Stomach smooth muscle (tissue), 2 donors: ENCODE data around the gene ACO2.
"Not testable (repeated sequence)": the region's sequence is repeated elsewhere in the genome, so short reads cannot be mapped to it uniquely, and the experiment has no call there.

ENCODE experiments used
- H3K27ac ChIP-seq: one replicate; pipeline ENCODE4 v1.7.0; 2013; ENCODE audit warnings: mild to moderate bottlenecking, low read length, inconsistent platforms
- H3K27me3 ChIP-seq, 2 donors: one replicate each; pipeline ENCODE4 v1.7.0; 2013; ENCODE audit warnings: low read length in 2 of 2; ENCODE audit not compliant: insufficient read depth in 2 of 2, control insufficient read depth in 1 of 2
- H3K36me3 ChIP-seq, 2 donors: one replicate each; pipeline ENCODE4 v1.7.0; 2013; ENCODE audit warnings: low read length in 2 of 2; ENCODE audit not compliant: control insufficient read depth in 2 of 2, insufficient read depth in 2 of 2
- H3K4me1 ChIP-seq: one replicate; pipeline ENCODE4 v1.7.0; 2013; ENCODE audit warnings: low read length; ENCODE audit not compliant: control insufficient read depth, insufficient read depth
- H3K4me3 ChIP-seq, 2 donors: one replicate each; pipeline ENCODE4 v1.7.0; 2013; ENCODE audit warnings: low read length in 2 of 2
- H3K9ac ChIP-seq, 2 donors: one replicate each; pipeline ENCODE4 v1.7.0; 2013; ENCODE audit warnings: low read length in 2 of 2, mild to moderate bottlenecking in 1 of 2
- H3K9me3 ChIP-seq, 2 donors: one replicate each; pipeline ENCODE4 v1.7.0; 2013; ENCODE audit warnings: low read length in 2 of 2; ENCODE audit not compliant: control insufficient read depth in 2 of 2
- donor health status: healthy.
- donor health status: Pancreatic carcinoma.

The ACO2 gene

GRCh38 chr22:41437198-41437597 is 31.7 kb upstream of the ACO2 start:
- peaks cover 26 to 34% of the 10 kb centered on the region in 2 donors for H3K36me3 ChIP-seq
- H3K9me3 ChIP-seq = no peaks in the 10 kb centered on the region
- H3K4me3 ChIP-seq = no peak overlapping the region
- H3K27me3 ChIP-seq = no peaks in the 10 kb centered on the region
- no peak overlapping the region for H3K27ac ChIP-seq
- peaks cover 29% of the 10 kb centered on the region for H3K4me1 ChIP-seq
- no peak overlapping the region for H3K9ac ChIP-seq

DNA sequence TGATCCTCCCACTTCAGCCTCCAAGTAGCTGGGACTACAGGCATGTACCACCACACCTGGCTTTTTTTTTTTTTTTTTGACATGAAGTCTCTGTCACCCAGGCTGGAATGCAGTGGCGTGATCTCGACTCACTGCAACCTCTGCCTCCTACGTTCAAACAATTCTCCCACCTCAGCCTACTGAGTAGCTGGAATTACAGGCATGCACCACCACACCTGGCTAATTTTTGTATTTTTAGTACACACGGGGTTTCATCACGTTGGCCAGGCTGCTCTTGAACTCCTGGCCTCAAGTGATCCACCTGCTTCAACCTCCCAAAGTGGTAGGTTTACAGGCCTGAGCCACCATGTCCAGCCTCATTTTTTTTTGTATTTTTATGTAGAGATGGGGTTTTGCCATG is 28.4 kb upstream of the ACO2 start:
- H3K27me3 ChIP-seq, H3K9ac ChIP-seq, H3K9me3 ChIP-seq, H3K4me3 ChIP-seq, H3K27ac ChIP-seq: not testable (repeated sequence)
- Histone ChIP-seq H3K4me1 (peaks cover 40% of the 10 kb centered on the region), H3K36me3 (peaks cover 18 to 28% of the 10 kb centered on the region in 2 donors)

- Histone ChIP-seq H3K4me3 (no peak overlapping the region), H3K27ac (no peak overlapping the region), H3K9ac (no peak overlapping the region), H3K27me3 (no peaks in the 10 kb centered on the region), H3K9me3 (no peaks in the 10 kb centered on the region), H3K4me1 (peaks cover 34% of the 10 kb centered on the region), H3K36me3 (peaks cover under 1 to 12% of the 10 kb centered on the region in 2 donors)
Measured at GRCh38 chr22:41442240-41442792, 26.6 kb upstream of the ACO2 start.

- H3K9me3 ChIP-seq = no peaks in the 10 kb centered on the region
- peak overlapping the region; percentile 97 to 98 for H3K4me3 ChIP-seq
- H3K27ac ChIP-seq = peak overlapping the region; percentile 99
- H3K36me3 ChIP-seq = peaks cover 0 to 9% of the 10 kb centered on the region in 2 donors
- peak overlapping the region; percentile 82 to 96 for H3K9ac ChIP-seq
- no peaks in the 10 kb centered on the region for H3K27me3 ChIP-seq
- H3K4me1 ChIP-seq = peaks cover 36% of the 10 kb centered on the region
Measured at GRCh38 chr22:41444360-41445128, 24.4 kb upstream of the ACO2 start.

DNA sequence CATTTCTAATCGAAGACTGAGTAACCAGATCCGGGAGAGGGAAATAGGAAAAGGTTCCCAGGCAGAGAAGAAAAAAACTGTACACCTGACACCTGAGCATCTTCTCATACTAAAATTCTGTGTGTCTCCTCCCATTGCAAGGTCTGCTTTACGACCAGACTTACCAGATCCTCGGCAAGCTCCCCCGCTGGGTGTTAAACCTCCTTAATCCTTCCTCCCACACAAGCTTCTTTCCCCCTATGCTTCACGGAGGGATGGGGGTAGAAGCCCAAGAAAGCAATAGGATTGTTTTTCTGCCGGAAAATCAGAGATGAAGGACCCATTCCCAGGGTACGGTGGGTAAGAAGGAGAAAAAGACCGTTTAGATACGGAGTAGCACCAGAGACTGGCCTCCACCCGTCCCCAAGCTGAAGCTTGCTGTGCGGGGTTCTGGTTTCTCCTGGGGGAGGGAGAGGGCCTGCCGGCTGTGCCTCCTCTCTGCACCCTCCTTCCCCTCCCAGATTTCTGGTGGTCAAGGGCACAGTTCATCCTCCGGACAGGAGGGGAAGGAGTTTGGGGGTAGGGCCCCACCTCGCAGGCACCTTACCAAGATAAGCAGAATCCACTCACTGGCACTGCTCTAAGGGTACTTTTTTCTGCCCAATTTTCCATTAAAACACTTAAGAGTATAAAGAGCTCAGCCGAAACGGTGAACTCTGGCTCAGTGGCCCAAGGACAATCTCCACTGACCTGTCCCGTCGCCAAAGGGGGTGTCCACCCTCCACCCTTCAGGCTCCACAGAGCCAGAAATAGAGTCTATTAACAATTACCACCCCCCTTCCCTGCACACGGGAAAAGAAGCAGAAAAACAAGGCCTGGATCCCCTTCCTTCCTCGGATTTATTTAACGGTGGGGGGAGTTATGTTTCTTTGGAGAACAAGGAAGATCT is 23.5 kb upstream of the ACO2 start:
- Histone ChIP-seq H3K9ac (peak overlapping the region; percentile 82 to 96), H3K4me1 (peaks cover 36% of the 10 kb centered on the region), H3K4me3 (peak overlapping the region; percentile 97 to 98), H3K9me3 (no peaks in the 10 kb centered on the region), H3K27me3 (no peaks in the 10 kb centered on the region), H3K36me3 (peaks cover 0 to 7% of the 10 kb centered on the region in 2 donors), H3K27ac (peak overlapping the region; percentile 99)

DNA sequence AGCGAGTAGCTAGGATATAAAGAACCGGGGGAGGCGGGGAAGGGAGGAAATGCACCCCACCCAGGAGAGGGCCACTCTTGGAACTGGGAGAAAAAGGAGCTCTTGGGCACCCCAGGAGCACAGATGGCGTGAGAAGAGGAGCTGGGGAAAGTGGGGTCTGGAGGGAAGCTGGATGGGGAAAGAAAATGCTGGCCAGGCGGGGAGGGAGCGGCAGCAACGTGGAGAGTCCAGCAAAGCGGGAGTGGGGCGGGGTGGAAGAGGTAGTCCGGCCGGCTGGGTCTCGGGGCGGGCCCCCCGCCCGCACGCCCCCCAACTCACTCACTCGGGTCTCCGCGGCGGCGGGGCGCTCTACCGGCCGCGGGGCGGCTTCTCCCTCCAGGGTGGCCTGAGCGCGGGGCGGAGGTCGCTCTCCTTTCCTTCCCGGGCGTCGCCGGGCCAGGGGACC is 22.8 kb upstream of the ACO2 start:
- peaks cover 0 to 7% of the 10 kb centered on the region in 2 donors for H3K36me3 ChIP-seq
- peak overlapping the region; percentile 97 to 98 for H3K4me3 ChIP-seq
- H3K9me3 ChIP-seq = no peaks in the 10 kb centered on the region
- H3K9ac ChIP-seq = peak overlapping the region; percentile 82 to 96
- peaks cover 36% of the 10 kb centered on the region for H3K4me1 ChIP-seq
- H3K27ac ChIP-seq = peak overlapping the region; percentile 99
- no peaks in the 10 kb centered on the region for H3K27me3 ChIP-seq

DNA sequence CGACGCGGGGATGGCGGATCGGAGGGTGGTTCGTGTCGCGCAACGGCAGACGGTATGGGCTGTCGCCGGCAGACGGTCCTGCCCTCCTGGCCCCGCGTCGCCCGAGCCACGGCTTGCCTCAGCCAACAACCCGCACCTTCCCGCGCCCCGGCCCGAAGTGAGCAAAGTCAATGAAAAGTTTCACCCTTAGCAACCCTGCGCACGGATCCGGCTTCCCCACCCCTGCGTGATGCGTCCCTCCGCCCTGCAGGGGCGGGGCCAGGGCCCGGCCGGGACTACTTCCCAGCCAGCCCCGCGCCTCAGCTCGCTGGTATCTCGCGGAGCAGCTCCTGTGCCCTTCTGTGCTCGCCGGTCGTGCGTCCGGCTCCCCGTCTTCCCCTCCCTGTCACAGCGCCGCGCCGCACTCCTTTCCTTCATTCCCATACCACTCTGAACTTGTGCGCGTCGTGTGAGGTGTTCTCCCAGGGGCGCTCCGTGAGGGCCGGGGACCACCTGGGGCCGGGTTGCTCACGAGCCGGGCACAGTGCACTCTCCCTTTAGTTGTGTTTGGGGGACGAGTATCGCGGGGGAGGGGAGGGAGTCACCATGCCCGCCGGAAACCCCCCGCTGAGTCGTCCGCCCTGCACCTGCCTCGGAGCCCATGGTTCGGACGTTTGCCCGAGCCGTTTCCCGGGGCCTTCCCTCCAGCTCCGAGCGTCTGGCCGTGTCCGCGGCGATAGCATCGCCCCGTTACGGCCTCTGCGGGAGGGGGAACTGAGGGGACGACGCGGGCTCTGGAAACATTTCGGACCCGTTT is 22.1 kb upstream of the ACO2 start, which contains the start of gene TOB2:
Gene TOB2, minus strand, starts transcription at position 163 of the 796 bp plus-strand sequence. CDS start 9,456 bp downstream, outside the sequence.
- Histone ChIP-seq H3K36me3 (peaks cover 0 to 7% of the 10 kb centered on the region in 2 donors), H3K27me3 (no peaks in the 10 kb centered on the region), H3K9ac (peak within 1 kb of the TSS; percentile 82 to 96), H3K27ac (peak within 1 kb of the TSS; percentile 99), H3K4me3 (peak within 1 kb of the TSS; percentile 97 to 98), H3K4me1 (peaks cover 36% of the 10 kb centered on the region), H3K9me3 (no peaks in the 10 kb centered on the region)

DNA sequence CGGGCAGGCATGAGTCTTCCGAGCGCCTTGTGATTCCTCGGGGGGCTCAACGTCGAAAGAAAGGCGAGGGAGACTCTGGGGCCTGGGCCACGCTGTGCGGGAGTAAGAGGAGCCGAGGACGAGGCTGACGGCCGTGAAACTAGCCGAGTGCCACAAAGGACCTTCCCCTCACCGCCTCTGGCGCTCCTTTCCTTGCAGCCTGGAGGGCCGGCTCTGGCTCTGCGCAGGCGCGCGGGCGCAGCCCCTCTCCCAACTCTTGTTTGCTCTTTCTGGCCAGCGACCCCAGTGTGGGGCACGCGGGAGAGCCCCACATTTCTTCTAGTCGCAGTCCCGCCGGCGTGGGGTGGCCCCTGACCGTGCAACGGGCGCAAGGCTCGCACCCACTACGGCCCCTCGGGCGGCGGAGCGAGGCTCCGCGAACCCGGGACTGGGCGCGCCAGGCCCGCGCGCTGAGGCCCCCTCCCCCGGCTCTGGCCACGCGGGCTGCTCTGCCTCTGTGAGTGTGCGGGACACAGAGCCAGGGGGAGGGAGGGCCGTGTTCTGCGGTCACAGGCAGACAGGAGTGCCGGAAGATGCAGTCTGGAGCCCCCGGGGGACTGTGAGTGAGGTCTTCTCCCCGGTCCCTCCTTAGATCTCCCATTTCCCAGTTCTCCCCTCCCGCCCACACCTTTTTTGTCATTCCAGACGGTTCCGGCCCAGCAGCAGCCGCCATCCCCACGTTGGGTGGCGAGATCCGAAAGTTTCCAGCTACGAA is 21.3 kb upstream of the ACO2 start:
- H3K9me3 ChIP-seq = no peaks in the 10 kb centered on the region
- H3K27me3 ChIP-seq = no peaks in the 10 kb centered on the region
- peak overlapping the region; percentile 64 to 98 for H3K4me3 ChIP-seq
- peaks cover 0 to 4% of the 10 kb centered on the region in 2 donors for H3K36me3 ChIP-seq
- H3K27ac ChIP-seq = peak overlapping the region; percentile 99
- H3K4me1 ChIP-seq = peaks cover 30% of the 10 kb centered on the region
- peak overlapping the region; percentile 82 to 96 for H3K9ac ChIP-seq

- Histone ChIP-seq H3K4me1 (peaks cover 24% of the 10 kb centered on the region), H3K9me3 (no peaks in the 10 kb centered on the region), H3K4me3 (peak overlapping the region; percentile 64 to 98), H3K27me3 (no peaks in the 10 kb centered on the region), H3K27ac (peak overlapping the region; percentile 99), H3K36me3 (no peaks in the 10 kb centered on the region), H3K9ac (peak overlapping the region; percentile 82 to 96)
Measured at GRCh38 chr22:41448189-41448808, 20.6 kb upstream of the ACO2 start.
